SU-DHL-6 (cell line): ENCODE measurements around the gene FUS.

Experiments used
- H2AFZ ChIP-seq: fragments of 200-600 bp; sonication (generic); 2 replicates; pipeline ENCODE4 v1.6.1; 2014; ENCODE audit warnings: low read depth, mild to moderate bottlenecking, moderate library complexity, mixed read lengths, antibody characterized with exemption, low read length; ENCODE audit not compliant: severe bottlenecking
- H3F3A ChIP-seq: fragments of 200-600 bp; shearing (Covaris generic); 2 replicates; pipeline ENCODE4 v1.6.0; 2016; ENCODE audit warnings: antibody characterized with exemption, mild to moderate bottlenecking; ENCODE audit not compliant: insufficient read depth
- H3K27ac ChIP-seq: fragments of 200-600 bp; sonication (generic); 2 replicates; pipeline ENCODE4 v1.5.1; 2016; ENCODE audit warnings: low read depth, mild to moderate bottlenecking, low read length, moderate library complexity, mixed read lengths
- H3K27me3 ChIP-seq: fragments of 200-600 bp; sonication (generic), shearing (Covaris generic); 2 replicates; pipeline ENCODE4 v1.6.0; 2014; ENCODE audit warnings: mild to moderate bottlenecking, low read length
- H3K36me3 ChIP-seq: fragments of 200-600 bp; sonication (generic); 2 replicates; pipeline ENCODE4 v1.6.1; 2014; ENCODE audit warnings: mild to moderate bottlenecking, low read length, mixed read lengths
- H3K4me2 ChIP-seq: fragments of 300-600, 200-600 bp; shearing (Covaris generic), sonication (generic); 2 replicates; pipeline ENCODE4 v1.6.0; 2014; ENCODE audit warnings: low read length, low read depth, mild to moderate bottlenecking; ENCODE audit not compliant: poor library complexity, severe bottlenecking
- H3K4me3 ChIP-seq: fragments of 200-600 bp; sonication (generic); 2 replicates; pipeline ENCODE4 v1.5.1; 2014; ENCODE audit warnings: antibody characterized with exemption, low read length, mild to moderate bottlenecking, mixed read lengths; ENCODE audit not compliant: insufficient read depth, poor library complexity, severe bottlenecking
- H3K79me2 ChIP-seq: fragments of 200-600 bp; sonication (generic); 2 replicates; pipeline ENCODE4 v1.6.1; 2014; ENCODE audit warnings: mild to moderate bottlenecking, low read length, moderate library complexity; ENCODE audit not compliant: insufficient read depth
- H3K9ac ChIP-seq: fragments of 200-600 bp; sonication (generic); 2 replicates; pipeline ENCODE4 v1.7.0; 2014; ENCODE audit warnings: mild to moderate bottlenecking, low read length
- H3K9me2 ChIP-seq: fragments of 200-600 bp; sonication (generic); replicated peaks from 2 replicates; pipeline ENCODE4 v1.6.1; 2014; ENCODE audit warnings: low read length; ENCODE audit not compliant: insufficient read depth
- H3K9me3 ChIP-seq: fragments of 200-600 bp; sonication (generic); 2 replicates; pipeline ENCODE4 v1.6.1; 2014; ENCODE audit warnings: low read length, mixed read lengths; ENCODE audit not compliant: insufficient read depth
- H4K20me1 ChIP-seq: fragments of 200-600 bp; sonication (generic); 2 replicates; pipeline ENCODE4 v1.6.1; 2014; ENCODE audit warnings: low read depth, mild to moderate bottlenecking, antibody characterized with exemption, low read length, moderate library complexity, mixed read lengths
- EZH2phosphoT487 ChIP-seq: fragments of 200-600 bp; sonication (generic), shearing (Covaris generic); conservative IDR thresholded peaks from 2 replicates; pipeline ENCODE4 v1.6.1; 2018; ENCODE audit warnings: mild to moderate bottlenecking, antibody characterized with exemption, low read length, moderate library complexity, mixed read lengths
- TF ChIP-seq, protein P1 (sequence below): fragments of 200-600 bp; sonication (generic); IDR thresholded peaks from one replicate; pipeline ENCODE4 v1.5.1; 2017; ENCODE audit warnings: antibody characterized with exemption, mild to moderate bottlenecking, low read length, moderate library complexity; ENCODE audit not compliant: insufficient read depth, poor library complexity, severe bottlenecking

The FUS gene

DNA sequence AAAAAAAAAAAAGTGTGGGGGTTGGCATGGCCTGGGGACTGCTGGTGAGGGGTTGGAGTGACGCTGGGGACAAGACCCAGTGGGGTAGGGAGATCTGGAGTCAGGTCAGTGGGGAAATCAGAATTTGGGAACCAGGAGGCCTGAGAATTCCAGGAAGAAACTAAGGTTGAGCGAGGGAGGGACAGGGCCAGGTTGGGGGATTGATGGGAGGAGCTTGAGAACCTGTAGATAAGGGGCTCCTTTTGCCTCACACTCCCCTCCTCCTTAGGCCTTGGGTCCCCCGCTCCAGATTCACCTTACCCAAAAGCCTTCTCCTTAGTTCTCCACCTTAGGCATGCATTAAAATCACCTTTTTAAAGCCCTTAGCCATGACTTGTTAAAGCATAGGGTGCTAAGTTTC, 45.3 kb downstream of the FUS start:
- H3K27me3 ChIP-seq: no peaks in the 10 kb centered on the region
- no peak overlapping the region for H3K9ac ChIP-seq
- no peak overlapping the region for H3K27ac ChIP-seq
- H3F3A ChIP-seq: no peaks in the 10 kb centered on the region
- H3K79me2 ChIP-seq: no peaks in the 10 kb centered on the region
- H2AFZ ChIP-seq: no peak overlapping the region
- TF ChIP-seq, protein P1, sequence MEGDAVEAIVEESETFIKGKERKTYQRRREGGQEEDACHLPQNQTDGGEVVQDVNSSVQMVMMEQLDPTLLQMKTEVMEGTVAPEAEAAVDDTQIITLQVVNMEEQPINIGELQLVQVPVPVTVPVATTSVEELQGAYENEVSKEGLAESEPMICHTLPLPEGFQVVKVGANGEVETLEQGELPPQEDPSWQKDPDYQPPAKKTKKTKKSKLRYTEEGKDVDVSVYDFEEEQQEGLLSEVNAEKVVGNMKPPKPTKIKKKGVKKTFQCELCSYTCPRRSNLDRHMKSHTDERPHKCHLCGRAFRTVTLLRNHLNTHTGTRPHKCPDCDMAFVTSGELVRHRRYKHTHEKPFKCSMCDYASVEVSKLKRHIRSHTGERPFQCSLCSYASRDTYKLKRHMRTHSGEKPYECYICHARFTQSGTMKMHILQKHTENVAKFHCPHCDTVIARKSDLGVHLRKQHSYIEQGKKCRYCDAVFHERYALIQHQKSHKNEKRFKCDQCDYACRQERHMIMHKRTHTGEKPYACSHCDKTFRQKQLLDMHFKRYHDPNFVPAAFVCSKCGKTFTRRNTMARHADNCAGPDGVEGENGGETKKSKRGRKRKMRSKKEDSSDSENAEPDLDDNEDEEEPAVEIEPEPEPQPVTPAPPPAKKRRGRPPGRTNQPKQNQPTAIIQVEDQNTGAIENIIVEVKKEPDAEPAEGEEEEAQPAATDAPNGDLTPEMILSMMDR: no peak
- no peak for TF ChIP-seq EZH2phosphoT487
- H3K9me3 ChIP-seq: no peaks in the 10 kb centered on the region
- no peak overlapping the region for H3K4me3 ChIP-seq
- no peaks in the 10 kb centered on the region for H3K36me3 ChIP-seq
- H3K4me2 ChIP-seq: no peak overlapping the region
- H3K9me2 ChIP-seq: no peaks in the 10 kb centered on the region
- no peaks in the 10 kb centered on the region for H4K20me1 ChIP-seq

DNA sequence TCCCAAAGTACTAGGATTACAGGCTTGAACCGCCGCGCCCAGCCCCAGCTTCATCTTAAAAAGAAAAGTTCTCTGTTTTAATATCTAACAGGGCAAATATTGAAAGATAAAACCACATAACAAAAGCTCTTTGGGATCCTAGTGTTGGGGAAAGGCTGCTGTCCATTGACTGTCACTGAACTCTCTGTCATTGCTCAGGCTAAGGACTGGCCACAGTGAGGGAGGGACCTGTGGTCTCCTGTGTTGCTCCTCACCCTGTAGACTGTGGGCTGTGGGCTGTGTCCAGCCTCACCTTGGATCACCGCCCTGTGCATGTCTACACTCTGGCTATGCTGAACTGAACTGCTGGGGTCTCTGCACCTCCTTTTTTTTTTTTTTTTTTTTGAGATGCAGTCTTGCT, 48.3 kb downstream of the FUS start:
- no peak overlapping the region for H3K27ac ChIP-seq
- TF ChIP-seq, protein P1: no peak
- TF ChIP-seq EZH2phosphoT487: no peak
- H3K9me2 ChIP-seq: no peaks in the 10 kb centered on the region

DNA sequence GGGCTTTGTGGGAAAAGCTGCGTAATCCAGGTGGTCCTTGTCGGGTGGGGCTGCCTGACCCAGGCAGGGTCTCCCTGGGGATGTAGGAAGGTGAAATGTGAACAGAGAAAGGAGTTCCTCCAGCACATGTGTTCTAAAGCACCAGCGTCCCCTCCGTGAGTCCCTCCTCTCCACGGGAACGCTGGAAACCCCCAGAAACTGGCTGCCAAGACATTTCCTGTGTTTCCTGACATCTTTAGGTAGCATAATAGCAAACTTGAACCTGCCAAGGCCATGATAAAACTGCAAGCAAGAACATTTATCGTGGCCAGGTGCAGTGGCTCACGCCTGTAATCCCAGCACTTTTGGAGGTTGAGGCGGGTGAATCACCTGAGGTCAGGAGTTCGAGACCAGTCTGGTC, 49.6 kb downstream of the FUS start:
- H3F3A ChIP-seq: no peaks in the 10 kb centered on the region
- no peaks in the 10 kb centered on the region for H4K20me1 ChIP-seq
- H3K9me3 ChIP-seq: no peaks in the 10 kb centered on the region
- H2AFZ ChIP-seq: no peak overlapping the region
- no peaks in the 10 kb centered on the region for H3K27me3 ChIP-seq
- TF ChIP-seq EZH2phosphoT487: no peak
- TF ChIP-seq, protein P1: no peak
- no peak overlapping the region for H3K4me3 ChIP-seq
- H3K4me2 ChIP-seq: no peak overlapping the region
- H3K79me2 ChIP-seq: no peaks in the 10 kb centered on the region
- H3K9me2 ChIP-seq: no peaks in the 10 kb centered on the region
- H3K27ac ChIP-seq: no peak overlapping the region
- H3K36me3 ChIP-seq: no peaks in the 10 kb centered on the region
- H3K9ac ChIP-seq: no peak overlapping the region

More for the DNA sequence above, 48.3 kb downstream of the FUS start:
- H3K4me3 ChIP-seq: no peak overlapping the region
- H3K4me2 ChIP-seq: no peak overlapping the region
- no peaks in the 10 kb centered on the region for H3K9me3 ChIP-seq
- H3K79me2 ChIP-seq: no peaks in the 10 kb centered on the region
- no peaks in the 10 kb centered on the region for H3F3A ChIP-seq
- H3K36me3 ChIP-seq: no peaks in the 10 kb centered on the region
- H3K9ac ChIP-seq: no peak overlapping the region
- H4K20me1 ChIP-seq: no peaks in the 10 kb centered on the region
- H3K27me3 ChIP-seq: no peaks in the 10 kb centered on the region
- H2AFZ ChIP-seq: no peak overlapping the region
